ENCODE results near the gene SYN1.

DNA sequence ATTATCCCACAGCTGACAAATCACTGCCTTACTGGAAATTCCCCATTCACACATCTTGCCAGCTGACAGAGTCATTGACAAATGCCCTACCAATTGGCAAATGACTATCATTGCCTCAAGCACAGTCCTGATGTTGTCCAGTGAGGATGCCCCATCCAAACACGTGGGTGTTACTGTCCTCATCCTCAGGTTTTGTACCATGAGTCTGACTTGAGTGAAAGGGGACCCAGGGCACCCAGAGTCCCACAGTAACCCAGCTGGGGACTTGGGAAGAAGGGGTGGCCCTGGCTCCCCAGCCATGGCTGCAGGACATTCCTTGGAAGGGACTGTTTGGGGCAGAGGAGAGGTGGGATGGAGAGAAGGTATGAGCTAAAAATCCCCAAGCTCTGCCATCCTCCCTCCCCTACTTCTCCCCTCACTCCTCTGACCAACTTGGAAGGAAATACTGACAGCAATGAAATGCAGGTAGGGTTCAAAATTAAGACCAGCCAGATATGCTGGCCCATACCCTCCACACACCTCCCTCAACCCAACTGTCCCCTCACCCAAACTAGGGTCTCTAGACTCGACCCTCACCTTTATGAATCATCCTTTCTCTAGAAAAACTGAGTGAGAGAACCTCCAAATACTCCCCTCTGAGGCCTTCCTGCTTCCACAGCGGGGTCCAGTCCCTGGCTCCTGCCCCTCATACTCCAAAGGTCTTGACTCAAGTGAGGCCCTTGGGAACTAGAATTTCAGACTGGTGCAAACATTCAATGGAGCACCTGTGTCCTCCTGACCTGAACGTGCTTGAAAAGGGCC is 32.4 kb downstream of the SYN1 start:
- TF ChIP-seq, protein P1, sequence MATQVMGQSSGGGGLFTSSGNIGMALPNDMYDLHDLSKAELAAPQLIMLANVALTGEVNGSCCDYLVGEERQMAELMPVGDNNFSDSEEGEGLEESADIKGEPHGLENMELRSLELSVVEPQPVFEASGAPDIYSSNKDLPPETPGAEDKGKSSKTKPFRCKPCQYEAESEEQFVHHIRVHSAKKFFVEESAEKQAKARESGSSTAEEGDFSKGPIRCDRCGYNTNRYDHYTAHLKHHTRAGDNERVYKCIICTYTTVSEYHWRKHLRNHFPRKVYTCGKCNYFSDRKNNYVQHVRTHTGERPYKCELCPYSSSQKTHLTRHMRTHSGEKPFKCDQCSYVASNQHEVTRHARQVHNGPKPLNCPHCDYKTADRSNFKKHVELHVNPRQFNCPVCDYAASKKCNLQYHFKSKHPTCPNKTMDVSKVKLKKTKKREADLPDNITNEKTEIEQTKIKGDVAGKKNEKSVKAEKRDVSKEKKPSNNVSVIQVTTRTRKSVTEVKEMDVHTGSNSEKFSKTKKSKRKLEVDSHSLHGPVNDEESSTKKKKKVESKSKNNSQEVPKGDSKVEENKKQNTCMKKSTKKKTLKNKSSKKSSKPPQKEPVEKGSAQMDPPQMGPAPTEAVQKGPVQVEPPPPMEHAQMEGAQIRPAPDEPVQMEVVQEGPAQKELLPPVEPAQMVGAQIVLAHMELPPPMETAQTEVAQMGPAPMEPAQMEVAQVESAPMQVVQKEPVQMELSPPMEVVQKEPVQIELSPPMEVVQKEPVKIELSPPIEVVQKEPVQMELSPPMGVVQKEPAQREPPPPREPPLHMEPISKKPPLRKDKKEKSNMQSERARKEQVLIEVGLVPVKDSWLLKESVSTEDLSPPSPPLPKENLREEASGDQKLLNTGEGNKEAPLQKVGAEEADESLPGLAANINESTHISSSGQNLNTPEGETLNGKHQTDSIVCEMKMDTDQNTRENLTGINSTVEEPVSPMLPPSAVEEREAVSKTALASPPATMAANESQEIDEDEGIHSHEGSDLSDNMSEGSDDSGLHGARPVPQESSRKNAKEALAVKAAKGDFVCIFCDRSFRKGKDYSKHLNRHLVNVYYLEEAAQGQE (IDR thresholded peaks at IDR 0.05; ENCODE audit: low read depth): no peak
- TF ChIP-seq, protein P2, sequence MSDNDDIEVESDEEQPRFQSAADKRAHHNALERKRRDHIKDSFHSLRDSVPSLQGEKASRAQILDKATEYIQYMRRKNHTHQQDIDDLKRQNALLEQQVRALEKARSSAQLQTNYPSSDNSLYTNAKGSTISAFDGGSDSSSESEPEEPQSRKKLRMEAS (IDR thresholded peaks at IDR 0.05): no peak
- TF ChIP-seq EGR1 (IDR thresholded peaks at IDR 0.05): no peak
- no peak for TF ChIP-seq YY1 (IDR thresholded peaks at IDR 0.05; ENCODE audit: low read depth)

Data from Ishikawa (cell line).